Iris pigment epithelial cell (primary cell): Measurements from ENCODE around the gene OPHN1.

Source experiments
- DNase-seq: peaks from one replicate; pipeline ENCODE4 v3.0.0-alpha.2; 2011; ENCODE audit warnings: low read depth

The OPHN1 gene

GRCh38 chrX:68433155-68433980 is at the start of gene OPHN1:
OPHN1 (minus strand) TSS chrX:68433495; CDS start chrX:68433020, 475 bp downstream.
- DNase-seq = peak; percentile 76

GRCh38 chrX:68480969-68481368 is 47.7 kb upstream of the OPHN1 start:
- DNase-seq = no peak

- DNase-seq = no peak
Observed at GRCh38 chrX:68464796-68465195, 31.5 kb upstream of the OPHN1 start.

- no peak for DNase-seq
Observed at GRCh38 chrX:68463880-68464279, 30.6 kb upstream of the OPHN1 start.

- peak; percentile 27 for DNase-seq
Observed at GRCh38 chrX:68462653-68463052, 29.4 kb upstream of the OPHN1 start.

- peak; percentile 33 for DNase-seq
Observed at GRCh38 chrX:68462197-68462596, 28.9 kb upstream of the OPHN1 start.

- no peak for DNase-seq
Observed at GRCh38 chrX:68461576-68461975, 28.3 kb upstream of the OPHN1 start.

GRCh38 chrX:68461093-68461492 is 27.8 kb upstream of the OPHN1 start:
- DNase-seq = no peak

GRCh38 chrX:68455151-68455510 is 21.8 kb upstream of the OPHN1 start:
- no peak for DNase-seq

- DNase-seq = no peak
Observed at GRCh38 chrX:68454476-68455150, 21.3 kb upstream of the OPHN1 start.

- DNase-seq = no peak
Observed at GRCh38 chrX:68451720-68452119, 18.4 kb upstream of the OPHN1 start.

- peak; percentile 64 for DNase-seq
Observed at GRCh38 chrX:68443155-68443868, 10.0 kb upstream of the OPHN1 start.

- DNase-seq = peak; percentile 62
Observed at GRCh38 chrX:68440940-68441339, 7.6 kb upstream of the OPHN1 start.

GRCh38 chrX:68440442-68440841 is 7.1 kb upstream of the OPHN1 start:
- DNase-seq = no peak

GRCh38 chrX:68439341-68439740 is 6.0 kb upstream of the OPHN1 start:
- DNase-seq = no peak

GRCh38 chrX:68438575-68438974 is 5.3 kb upstream of the OPHN1 start:
- DNase-seq = no peak

GRCh38 chrX:68433981-68434299 is 645 bp upstream of the OPHN1 start:
- no peak for DNase-seq

GRCh38 chrX:68432648-68433047 is 647 bp downstream of the OPHN1 start:
- DNase-seq = peak; percentile 52

- DNase-seq = no peak
Observed at GRCh38 chrX:68431836-68432235, 1.5 kb downstream of the OPHN1 start.

- DNase-seq = peak; percentile 44
Observed at GRCh38 chrX:68429216-68429615, 4.1 kb downstream of the OPHN1 start.

- DNase-seq = peak; percentile 74
Observed at GRCh38 chrX:68428431-68428830, 4.9 kb downstream of the OPHN1 start.

GRCh38 chrX:68424719-68425118 is 8.6 kb downstream of the OPHN1 start:
- no peak for DNase-seq

- no peak for DNase-seq
Observed at GRCh38 chrX:68422478-68422877, 10.8 kb downstream of the OPHN1 start.
